HG02623 (cell line): ENCODE results near the gene SLC27A3.
"Not testable (repeated sequence)": the region's sequence is repeated elsewhere in the genome, so short reads cannot be mapped to it uniquely, and the experiment has no call there.

Experiments
- ATAC-seq: cut with Tn5 transposase; IDR thresholded peaks from one replicate; pipeline ENCODE4 v1.9.1; 2021; ENCODE audit warnings: moderate library complexity; ENCODE audit not compliant: unreplicated experiment

Gene SLC27A3

DNA sequence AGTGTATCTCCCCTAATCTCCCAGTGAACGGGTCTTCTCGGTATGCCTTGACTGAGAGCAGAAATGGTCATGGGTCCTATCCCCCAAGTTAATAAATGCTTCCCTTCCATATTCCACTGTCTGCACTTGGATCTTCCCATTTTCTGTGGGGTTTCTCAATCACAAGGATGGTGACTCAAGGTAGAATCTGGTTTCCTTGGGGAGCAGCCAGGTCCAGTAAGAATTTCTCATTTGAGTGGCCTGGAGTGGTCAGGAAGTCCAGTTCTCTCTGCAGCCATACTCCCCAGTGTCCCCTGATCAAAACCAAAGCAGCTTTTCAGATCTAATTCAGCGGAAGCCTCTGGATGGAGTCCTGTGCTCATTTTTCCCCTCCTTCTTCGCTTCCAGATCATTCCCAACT is 14.8 kb upstream of the SLC27A3 start:
- ATAC-seq, result no peak

DNA sequence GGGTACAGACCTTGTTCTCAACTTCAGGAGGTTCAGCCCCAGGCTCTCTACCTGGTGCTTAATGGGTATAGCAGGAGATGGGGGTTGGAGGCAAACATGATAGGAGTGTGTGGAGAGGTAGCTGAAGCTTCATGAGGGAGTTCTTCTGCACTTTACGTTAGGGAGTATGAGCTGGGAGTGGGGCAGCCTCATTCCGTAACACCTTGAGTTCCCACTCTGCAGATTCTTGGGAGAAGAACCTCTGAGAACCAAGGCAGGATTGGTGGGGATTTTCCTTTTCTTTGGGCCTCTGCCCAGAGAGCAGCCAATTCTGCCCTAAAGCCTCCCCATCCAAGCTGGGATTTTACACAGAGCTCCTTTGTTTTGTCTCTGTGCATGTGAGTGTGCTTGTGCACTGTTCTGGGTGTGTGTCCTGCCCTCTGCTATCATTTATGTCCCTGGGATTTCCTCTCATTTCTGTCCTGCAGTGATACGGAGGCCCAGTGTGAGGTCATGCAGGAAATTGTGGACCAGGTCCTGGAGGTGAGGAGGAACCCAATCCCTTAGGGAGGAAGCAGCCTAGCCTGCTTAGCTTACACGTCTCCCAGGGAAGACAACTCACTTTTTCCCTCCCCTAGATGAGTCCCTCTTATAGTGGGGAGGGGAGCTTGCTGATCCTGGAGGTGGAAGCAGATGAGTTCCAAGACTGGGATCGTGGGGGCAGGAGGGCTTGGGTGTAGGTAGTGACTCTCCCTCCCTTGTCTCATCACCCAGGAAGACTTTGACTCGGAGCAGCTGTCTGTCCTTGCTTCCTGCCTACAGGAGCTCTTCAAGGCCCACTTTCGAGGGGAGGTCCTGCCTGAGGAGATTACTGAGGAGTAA is 11.6 kb upstream of the SLC27A3 start:
- ATAC-seq, result no peak

- no peak for ATAC-seq
Measured at GRCh38 chr1:153764310-153764709, 10.9 kb upstream of the SLC27A3 start.

GRCh38 chr1:153766663-153767062 is 8.5 kb upstream of the SLC27A3 start:
- not testable (repeated sequence) for ATAC-seq

- ATAC-seq, result no peak
Measured at GRCh38 chr1:153767519-153767918, 7.7 kb upstream of the SLC27A3 start.

GRCh38 chr1:153768316-153769181 is 6.7 kb upstream of the SLC27A3 start:
- no peak for ATAC-seq

DNA sequence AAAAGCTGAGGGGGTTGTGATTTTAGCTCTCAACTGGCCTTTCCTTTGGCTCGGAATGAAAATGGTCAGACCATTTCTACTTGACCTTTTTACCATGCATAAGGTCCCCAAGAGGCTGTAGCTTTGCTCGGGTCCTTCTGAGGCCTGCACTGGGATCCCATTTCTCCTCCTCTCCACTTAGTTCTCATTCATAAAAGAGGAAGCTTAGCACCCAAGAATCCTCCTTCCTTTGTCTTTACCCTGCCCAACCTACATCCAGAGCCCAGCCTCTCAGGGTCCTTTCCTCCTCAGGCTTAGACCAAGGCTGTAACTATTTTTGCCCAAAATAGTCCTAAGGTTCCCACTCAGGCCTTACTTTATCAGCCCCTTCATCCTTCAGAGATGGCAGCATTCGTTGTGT is 6.0 kb upstream of the SLC27A3 start:
- ATAC-seq, result no peak

GRCh38 chr1:153770797-153771196 is 4.4 kb upstream of the SLC27A3 start:
- no peak for ATAC-seq

GRCh38 chr1:153771261-153771660 is 3.9 kb upstream of the SLC27A3 start:
- no peak for ATAC-seq

DNA sequence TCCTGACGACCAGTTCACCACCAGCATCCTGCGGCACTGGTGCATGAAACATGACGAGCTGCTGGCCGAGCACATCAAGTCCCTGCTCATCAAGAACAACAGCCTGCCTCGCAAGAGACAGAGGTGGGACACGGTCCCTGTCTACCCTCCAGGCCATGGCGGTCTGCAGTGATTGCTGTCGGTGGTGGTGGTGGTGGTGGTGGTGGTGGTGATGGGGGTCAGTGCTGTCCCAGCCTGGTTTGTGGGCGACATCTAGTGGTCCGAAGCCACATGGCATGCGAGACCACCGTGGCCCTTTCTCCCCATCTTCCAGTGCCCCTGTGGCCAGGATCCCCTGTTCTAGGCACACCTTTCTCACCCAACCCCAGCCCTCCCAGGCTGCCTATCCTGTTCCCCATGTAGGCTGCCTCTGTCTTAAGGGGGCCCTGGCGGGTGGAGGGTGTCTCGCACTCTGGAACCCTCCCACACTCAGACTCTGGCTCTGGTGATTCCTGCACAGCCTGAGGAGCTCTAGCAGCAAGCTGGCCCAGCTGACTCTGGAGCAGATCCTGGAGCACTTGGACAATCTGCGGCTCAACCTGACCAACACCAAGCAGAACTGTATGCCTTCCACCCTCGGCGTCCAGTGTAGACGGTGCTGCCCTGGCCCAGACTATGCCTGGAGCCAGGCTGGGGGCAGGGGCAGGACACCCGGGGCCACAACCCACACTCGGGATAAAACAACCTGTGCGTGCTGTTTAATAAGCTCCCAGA is 3.2 kb upstream of the SLC27A3 start:
- no peak for ATAC-seq

DNA sequence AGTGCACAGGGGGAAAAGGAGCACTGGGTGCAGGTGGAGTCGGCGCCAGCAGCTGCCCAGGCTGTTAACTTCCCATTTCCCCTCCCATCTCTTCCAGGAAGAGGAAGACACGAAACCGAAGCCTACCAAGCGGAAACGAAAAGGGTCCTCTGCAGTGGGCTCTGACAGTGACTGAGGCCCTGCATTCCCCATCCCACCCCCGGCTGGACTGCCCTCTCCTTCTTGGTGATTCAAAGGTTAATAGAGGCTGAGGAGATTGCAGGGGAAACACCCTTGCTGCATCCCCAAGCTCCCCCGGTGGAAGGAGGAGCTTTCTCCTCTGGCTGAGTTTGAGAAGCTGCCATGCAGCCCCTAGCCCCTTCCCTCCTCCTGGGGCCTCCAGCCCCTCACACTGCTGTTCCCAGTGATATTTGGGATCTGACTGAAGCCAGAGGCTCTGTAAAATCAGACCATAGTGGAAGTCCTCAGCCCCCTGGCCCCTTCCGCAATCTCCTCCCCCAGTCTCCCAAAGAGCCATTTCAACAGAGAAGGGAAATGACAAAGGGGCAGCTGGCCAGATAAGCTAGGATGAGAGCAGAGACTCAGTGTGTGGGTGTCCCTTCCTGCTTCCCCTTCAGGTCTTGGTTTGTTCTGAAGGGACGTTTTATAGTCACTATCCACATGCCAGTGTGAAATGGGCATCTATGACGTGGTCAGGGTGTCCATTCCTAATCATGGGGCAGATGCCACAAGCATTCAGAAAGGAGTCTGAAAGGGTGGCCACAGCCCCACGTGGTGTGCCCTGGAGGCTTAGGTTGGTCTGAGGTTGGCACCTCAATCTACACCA is 1.9 kb upstream of the SLC27A3 start:
- ATAC-seq, result no peak

GRCh38 chr1:153774026-153774595 is 1.1 kb upstream of the SLC27A3 start:
- no peak for ATAC-seq

DNA sequence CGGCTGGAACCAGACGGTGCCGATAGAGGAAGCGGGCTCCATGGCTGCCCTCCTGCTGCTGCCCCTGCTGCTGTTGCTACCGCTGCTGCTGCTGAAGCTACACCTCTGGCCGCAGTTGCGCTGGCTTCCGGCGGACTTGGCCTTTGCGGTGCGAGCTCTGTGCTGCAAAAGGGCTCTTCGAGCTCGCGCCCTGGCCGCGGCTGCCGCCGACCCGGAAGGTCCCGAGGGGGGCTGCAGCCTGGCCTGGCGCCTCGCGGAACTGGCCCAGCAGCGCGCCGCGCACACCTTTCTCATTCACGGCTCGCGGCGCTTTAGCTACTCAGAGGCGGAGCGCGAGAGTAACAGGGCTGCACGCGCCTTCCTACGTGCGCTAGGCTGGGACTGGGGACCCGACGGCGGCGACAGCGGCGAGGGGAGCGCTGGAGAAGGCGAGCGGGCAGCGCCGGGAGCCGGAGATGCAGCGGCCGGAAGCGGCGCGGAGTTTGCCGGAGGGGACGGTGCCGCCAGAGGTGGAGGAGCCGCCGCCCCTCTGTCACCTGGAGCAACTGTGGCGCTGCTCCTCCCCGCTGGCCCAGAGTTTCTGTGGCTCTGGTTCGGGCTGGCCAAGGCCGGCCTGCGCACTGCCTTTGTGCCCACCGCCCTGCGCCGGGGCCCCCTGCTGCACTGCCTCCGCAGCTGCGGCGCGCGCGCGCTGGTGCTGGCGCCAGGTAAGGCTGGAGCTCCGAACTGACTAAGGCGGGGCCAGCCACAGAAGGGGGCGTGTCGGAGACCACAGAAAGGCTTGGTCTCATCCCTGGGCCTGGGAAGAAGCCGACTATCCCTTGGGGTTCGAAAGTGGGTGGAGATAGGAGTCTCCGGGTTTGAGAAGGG is 486 bp downstream of the SLC27A3 start:
- ATAC-seq, result no peak

DNA sequence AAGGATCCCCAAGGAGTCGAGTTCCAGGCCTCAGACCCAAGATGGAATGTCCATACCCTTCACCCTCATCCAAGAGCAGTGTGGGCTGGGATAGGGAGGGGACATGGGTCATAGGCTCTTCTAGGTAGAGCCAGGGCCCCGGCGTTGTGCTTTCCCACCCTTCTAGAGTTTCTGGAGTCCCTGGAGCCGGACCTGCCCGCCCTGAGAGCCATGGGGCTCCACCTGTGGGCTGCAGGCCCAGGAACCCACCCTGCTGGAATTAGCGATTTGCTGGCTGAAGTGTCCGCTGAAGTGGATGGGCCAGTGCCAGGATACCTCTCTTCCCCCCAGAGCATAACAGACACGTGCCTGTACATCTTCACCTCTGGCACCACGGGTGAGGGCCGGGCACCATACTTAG is 1.1 kb downstream of the SLC27A3 start:
- ATAC-seq, result no peak

DNA sequence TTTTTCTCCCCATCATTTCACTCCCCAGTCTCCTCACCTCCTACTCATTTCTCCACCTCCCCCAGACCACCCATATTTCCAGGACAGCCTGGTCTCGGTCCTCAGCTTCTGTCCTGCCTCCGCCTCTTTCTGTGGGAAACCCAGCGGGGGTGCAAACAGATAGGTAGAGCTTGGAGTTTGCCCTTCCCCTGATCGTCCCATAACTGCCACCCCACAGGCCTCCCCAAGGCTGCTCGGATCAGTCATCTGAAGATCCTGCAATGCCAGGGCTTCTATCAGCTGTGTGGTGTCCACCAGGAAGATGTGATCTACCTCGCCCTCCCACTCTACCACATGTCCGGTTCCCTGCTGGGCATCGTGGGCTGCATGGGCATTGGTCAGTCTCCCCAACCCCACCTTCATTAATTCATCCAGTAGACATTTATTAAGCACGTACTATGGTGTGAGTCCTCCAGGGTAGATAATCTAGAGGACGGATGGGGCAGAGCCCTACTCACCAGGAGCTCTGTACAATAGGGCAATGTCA is 1.7 kb downstream of the SLC27A3 start:
- no peak for ATAC-seq

GRCh38 chr1:153777648-153778047 is 2.4 kb downstream of the SLC27A3 start:
- no peak for ATAC-seq

DNA sequence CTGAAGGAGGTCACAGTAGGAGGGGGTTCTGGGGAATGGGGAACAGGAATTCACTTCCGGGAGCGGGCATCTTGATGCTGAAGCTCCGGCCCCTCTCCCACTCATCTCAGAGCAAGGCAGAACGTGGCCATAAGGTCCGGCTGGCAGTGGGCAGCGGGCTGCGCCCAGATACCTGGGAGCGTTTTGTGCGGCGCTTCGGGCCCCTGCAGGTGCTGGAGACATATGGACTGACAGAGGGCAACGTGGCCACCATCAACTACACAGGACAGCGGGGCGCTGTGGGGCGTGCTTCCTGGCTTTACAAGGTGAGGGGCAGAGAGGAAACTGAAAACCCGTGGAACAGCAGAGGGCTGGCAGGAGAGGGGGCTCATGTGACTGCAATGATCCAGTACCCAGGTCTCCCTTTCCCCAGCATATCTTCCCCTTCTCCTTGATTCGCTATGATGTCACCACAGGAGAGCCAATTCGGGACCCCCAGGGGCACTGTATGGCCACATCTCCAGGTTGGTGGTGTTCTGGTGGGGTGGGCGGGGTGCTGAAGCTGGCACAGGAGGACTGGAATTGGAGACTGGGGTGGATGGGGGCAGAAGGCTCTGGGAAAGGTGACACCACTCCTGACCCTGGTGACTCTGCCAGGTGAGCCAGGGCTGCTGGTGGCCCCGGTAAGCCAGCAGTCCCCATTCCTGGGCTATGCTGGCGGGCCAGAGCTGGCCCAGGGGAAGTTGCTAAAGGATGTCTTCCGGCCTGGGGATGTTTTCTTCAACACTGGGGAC is 3.0 kb downstream of the SLC27A3 start:
- no peak for ATAC-seq
